ENCODE data around the gene CMTM2.

DNA sequence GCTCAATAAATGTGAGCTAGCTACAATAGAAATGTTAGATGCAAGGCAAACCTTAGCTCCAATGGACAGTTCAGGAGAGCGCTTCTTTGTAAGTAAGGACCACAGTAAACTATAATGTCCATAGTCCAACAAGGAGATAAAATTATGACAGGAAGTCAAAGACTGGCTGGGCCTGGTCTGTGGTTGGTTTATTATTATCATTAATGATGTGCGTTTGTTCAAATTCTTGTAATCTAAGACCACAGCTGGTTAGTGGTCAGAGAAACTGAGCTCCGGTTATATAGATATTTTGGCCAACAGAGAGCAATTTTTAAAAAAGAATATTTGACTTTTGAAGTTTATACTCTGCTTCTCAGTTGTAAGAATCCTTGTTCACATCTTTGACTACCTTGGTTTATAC is 4.7 kb upstream of the CMTM2 start:
- no peak for TF ChIP-seq EZH2 (IDR thresholded peaks at IDR 0.05; ENCODE audit: insufficient read depth, low read length)
- TF ChIP-seq, protein P1, sequence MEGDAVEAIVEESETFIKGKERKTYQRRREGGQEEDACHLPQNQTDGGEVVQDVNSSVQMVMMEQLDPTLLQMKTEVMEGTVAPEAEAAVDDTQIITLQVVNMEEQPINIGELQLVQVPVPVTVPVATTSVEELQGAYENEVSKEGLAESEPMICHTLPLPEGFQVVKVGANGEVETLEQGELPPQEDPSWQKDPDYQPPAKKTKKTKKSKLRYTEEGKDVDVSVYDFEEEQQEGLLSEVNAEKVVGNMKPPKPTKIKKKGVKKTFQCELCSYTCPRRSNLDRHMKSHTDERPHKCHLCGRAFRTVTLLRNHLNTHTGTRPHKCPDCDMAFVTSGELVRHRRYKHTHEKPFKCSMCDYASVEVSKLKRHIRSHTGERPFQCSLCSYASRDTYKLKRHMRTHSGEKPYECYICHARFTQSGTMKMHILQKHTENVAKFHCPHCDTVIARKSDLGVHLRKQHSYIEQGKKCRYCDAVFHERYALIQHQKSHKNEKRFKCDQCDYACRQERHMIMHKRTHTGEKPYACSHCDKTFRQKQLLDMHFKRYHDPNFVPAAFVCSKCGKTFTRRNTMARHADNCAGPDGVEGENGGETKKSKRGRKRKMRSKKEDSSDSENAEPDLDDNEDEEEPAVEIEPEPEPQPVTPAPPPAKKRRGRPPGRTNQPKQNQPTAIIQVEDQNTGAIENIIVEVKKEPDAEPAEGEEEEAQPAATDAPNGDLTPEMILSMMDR (IDR thresholded peaks at IDR 0.05; ENCODE audit: insufficient read depth, low read depth, low read length), result no peak
